GM21576 (cell line): Measurements from ENCODE around the gene LCN15.
"Not testable (repeated sequence)": the region's sequence is repeated elsewhere in the genome, so short reads cannot be mapped to it uniquely, and the experiment has no call there.

ENCODE experiments used
- ATAC-seq: cut with Tn5 transposase; IDR thresholded peaks from one replicate; pipeline ENCODE4 v1.9.1; 2021; ENCODE audit warnings: mild to moderate bottlenecking, moderate library complexity; ENCODE audit not compliant: unreplicated experiment

Gene LCN15

GRCh38 chr9:136764301-136764891, at the start of gene LCN15:
Gene LCN15 (minus strand): TSS chr9:136764518. CDS start chr9:136764488, 30 bp downstream.
- ATAC-seq: no peak

GRCh38 chr9:136808806-136809158, 44.5 kb upstream of the LCN15 start:
- ATAC-seq: no peak

- ATAC-seq: peak; percentile 17
These were observed 43.9 kb upstream of the LCN15 start for GRCh38 chr9:136808075-136808805.

- peak; percentile 61 for ATAC-seq
These were observed 43.2 kb upstream of the LCN15 start, which contains the start of gene RABL6 for GRCh38 chr9:136807281-136808074. Gene RABL6 (plus strand): TSS chr9:136807948. CDS start chr9:136808197, 249 bp downstream.

GRCh38 chr9:136806631-136807201, 42.4 kb upstream of the LCN15 start:
- ATAC-seq: no peak

- no peak for ATAC-seq
These were observed 41.7 kb upstream of the LCN15 start for GRCh38 chr9:136806067-136806466.

GRCh38 chr9:136805207-136805740, 41.0 kb upstream of the LCN15 start:
- ATAC-seq: no peak

- ATAC-seq: no peak
These were observed 40.3 kb upstream of the LCN15 start for GRCh38 chr9:136804509-136805206.

- no peak for ATAC-seq
These were observed 39.5 kb upstream of the LCN15 start for GRCh38 chr9:136803551-136804508.

- not testable (repeated sequence) for ATAC-seq
These were observed 38.8 kb upstream of the LCN15 start for GRCh38 chr9:136803009-136803550.

GRCh38 chr9:136802321-136802720, 38.0 kb upstream of the LCN15 start:
- no peak for ATAC-seq

- no peak for ATAC-seq
These were observed 35.7 kb upstream of the LCN15 start for GRCh38 chr9:136799854-136800657.

- no peak for ATAC-seq
These were observed 34.9 kb upstream of the LCN15 start for GRCh38 chr9:136799079-136799853.

- no peak for ATAC-seq
These were observed 34.4 kb upstream of the LCN15 start for GRCh38 chr9:136798708-136799078.

- ATAC-seq: not testable (repeated sequence)
These were observed 32.5 kb upstream of the LCN15 start for GRCh38 chr9:136796775-136797347.

GRCh38 chr9:136796238-136796774, 32.0 kb upstream of the LCN15 start, which contains the start of gene CCDC183:
Gene CCDC183 (plus strand): TSS chr9:136796338. CDS start chr9:136796398, 60 bp downstream.
- ATAC-seq: no peak

GRCh38 chr9:136795000-136795348, 30.7 kb upstream of the LCN15 start:
- no peak for ATAC-seq
